BJ (cell line): ENCODE data around the gene CYTH3. TPM values are rescaled to one million over a fixed set of nuclear protein-coding genes. Genes with fewer than 3 reads are reported as not detected.
"Not testable (repeated sequence)": the region's sequence is repeated elsewhere in the genome, so short reads cannot be mapped to it uniquely, and the experiment has no call there.

Experiments used
- CTCF ChIA-PET: fragments of 350-600 bp; formaldehyde crosslinking; extraction: SDS; loops from one replicate; lab custom pipeline; 2021; ENCODE audit warnings: antibody characterized with exemption, inconsistent platforms; lab: Yijun Ruan, JAX
- POLR2A ChIA-PET: fragments of 300-600 bp; sonication (Branson Sonifier 250); formaldehyde crosslinking; extraction: SDS; loops from one replicate; lab custom pipeline; 2021; ENCODE audit warnings: antibody characterized with exemption; lab: Charles Lee
- DNase-seq: peaks from one replicate; pipeline ENCODE4 v3.0.0-alpha.2; 2011; ENCODE audit warnings: low read depth
- H3K27me3 ChIP-seq: 2 replicates; pipeline ENCODE4 v1.6.0; 2011; ENCODE audit warnings: low read length; ENCODE audit not compliant: control insufficient read depth, insufficient read depth
- H3K36me3 ChIP-seq: 2 replicates; pipeline ENCODE4 v1.5.1; 2011; ENCODE audit warnings: low read length; ENCODE audit not compliant: control insufficient read depth, insufficient read depth
- H3K4me3 ChIP-seq: 2 replicates; pipeline ENCODE4 v1.5.1; 2011; ENCODE audit warnings: low read depth, mild to moderate bottlenecking, control low read depth, low read length
- polyA plus RNA-seq: library from polyadenylated mRNA; depleted of rRNA; stranded (reverse); fragments of >200 nt; gene quantifications from 2 replicates; pipeline ENCODE4 v1.2.3, GENCODE V29; 2011
- TF ChIP-seq, protein P1 (sequence below): IDR thresholded peaks from 2 replicates; pipeline ENCODE4 v1.5.1; 2011; ENCODE audit warnings: low read depth, mild to moderate bottlenecking, control low read depth, inconsistent platforms, low read length, moderate library complexity; ENCODE audit not compliant: insufficient read depth

CYTH3 gene
- polyA plus RNA-seq, 1 experiment = 45.5 TPM

DNA sequence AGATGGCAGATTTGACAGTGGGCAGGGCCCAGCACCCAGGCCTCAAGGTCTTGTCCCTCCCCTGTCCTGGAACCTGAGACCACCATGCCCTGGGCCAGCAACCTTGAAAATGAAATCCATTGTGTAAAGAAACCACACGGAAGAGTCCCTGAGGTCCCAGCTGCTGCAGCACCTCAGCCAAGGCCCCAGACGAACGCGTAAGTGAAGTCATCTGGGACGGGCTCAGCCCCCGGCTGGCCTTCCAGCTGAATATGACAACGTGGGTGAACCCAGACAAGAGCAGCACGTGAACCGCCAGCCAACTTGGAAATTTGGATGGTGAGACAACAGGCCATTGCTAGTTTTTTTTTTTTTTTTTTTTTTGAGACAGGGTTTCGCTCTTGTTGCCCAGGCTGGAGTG, 70.3 kb downstream of the CYTH3 start:
- no peak for DNase-seq
- H3K4me3 ChIP-seq = no peak overlapping the region
- TF ChIP-seq, protein P1, sequence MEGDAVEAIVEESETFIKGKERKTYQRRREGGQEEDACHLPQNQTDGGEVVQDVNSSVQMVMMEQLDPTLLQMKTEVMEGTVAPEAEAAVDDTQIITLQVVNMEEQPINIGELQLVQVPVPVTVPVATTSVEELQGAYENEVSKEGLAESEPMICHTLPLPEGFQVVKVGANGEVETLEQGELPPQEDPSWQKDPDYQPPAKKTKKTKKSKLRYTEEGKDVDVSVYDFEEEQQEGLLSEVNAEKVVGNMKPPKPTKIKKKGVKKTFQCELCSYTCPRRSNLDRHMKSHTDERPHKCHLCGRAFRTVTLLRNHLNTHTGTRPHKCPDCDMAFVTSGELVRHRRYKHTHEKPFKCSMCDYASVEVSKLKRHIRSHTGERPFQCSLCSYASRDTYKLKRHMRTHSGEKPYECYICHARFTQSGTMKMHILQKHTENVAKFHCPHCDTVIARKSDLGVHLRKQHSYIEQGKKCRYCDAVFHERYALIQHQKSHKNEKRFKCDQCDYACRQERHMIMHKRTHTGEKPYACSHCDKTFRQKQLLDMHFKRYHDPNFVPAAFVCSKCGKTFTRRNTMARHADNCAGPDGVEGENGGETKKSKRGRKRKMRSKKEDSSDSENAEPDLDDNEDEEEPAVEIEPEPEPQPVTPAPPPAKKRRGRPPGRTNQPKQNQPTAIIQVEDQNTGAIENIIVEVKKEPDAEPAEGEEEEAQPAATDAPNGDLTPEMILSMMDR = no peak
- no peaks in the 10 kb centered on the region for H3K27me3 ChIP-seq
- H3K36me3 ChIP-seq = no peaks in the 10 kb centered on the region
- ChIA-PET CTCF (no interaction called here), POLR2A (no interaction called here)

DNA sequence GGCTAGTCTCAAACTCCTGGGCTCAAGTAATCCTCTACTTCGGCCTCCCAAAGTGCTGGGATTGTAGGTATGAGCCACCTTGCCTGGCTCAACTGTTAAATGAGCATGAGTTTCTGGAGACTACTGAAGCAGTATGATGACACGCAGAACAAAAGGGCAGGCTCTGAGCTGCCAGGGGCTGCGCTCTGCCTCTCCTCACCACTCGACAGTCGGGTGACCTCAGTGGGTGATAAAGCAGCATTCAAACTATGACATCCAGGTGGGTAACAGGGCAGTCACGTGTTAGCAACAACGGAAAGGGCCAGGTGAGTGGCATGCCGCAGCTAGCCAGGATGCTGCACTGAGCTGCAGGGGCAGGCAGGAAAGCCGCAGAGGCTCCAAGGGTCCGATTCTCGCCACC, 71.5 kb downstream of the CYTH3 start:
- POLR2A ChIA-PET = no interaction called here
- no peak overlapping the region for H3K4me3 ChIP-seq
- H3K27me3 ChIP-seq = no peaks in the 10 kb centered on the region
- no peak for DNase-seq
- no peaks in the 10 kb centered on the region for H3K36me3 ChIP-seq
- TF ChIP-seq, protein P1 = no peak
- CTCF ChIA-PET = no interaction called here

GRCh38 chr7:6198689-6199595, 73.5 kb downstream of the CYTH3 start:
- no peaks in the 10 kb centered on the region for H3K27me3 ChIP-seq
- no peaks in the 10 kb centered on the region; the same call in 1 of the 2 replicates for H3K36me3 ChIP-seq
- CTCF ChIA-PET = interaction anchor here (1.1 kb wide), 1 partner anchor 39 kb away, joined by 3 read pairs; no protein-coding TSS in a partner anchor
- H3K4me3 ChIP-seq = no peak overlapping the region
- TF ChIP-seq, protein P1 = no peak
- POLR2A ChIA-PET = interaction anchor here (0.6 kb wide), 1 partner anchor 12 kb away, joined by 6 read pairs; no protein-coding TSS in a partner anchor
- DNase-seq = no peak

DNA sequence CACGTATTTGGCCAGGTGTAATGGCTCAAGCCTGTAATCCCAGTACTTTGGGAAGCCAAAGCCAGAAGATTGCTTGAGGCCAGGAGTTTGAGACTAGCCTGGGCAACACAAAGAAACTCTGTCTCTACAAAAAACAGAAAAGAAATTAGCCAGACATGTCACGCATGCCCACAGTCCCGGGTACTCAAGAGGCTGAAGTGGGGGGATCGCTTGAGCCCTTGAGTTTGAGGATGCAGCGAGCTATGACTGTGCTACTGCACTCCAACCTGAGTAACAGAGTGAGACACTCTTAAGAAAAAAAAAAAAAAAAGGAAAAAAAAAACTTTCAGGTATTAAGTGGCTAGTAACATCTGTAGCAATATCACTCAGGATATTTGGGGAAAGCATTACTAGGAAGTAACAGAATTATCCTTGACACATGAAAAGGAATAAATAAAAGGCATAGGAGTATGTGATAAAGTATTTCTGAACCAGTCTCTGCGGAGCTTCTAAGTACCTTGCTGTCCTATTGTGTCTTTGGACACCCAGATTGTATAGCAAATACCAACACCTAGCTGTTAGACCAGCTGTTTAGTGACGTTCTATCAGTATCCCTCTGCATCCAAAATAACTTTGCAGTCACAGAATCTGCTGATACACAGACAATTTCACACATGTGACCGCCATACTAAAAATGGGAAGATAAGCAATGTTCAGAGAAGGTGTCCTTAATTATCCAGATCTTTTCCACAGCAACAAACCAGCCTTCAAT, 74.4 kb downstream of the CYTH3 start:
- TF ChIP-seq, protein P1 = no peak
- Histone ChIP-seq H3K27me3 (no peaks in the 10 kb centered on the region), H3K4me3 (no peak overlapping the region), H3K36me3 (no peaks in the 10 kb centered on the region; the same call in 1 of the 2 replicates)
- CTCF ChIA-PET = interaction anchor here (1.1 kb wide), 1 partner anchor 38 kb away, joined by 3 read pairs; no protein-coding TSS in a partner anchor
- no peak for DNase-seq
- POLR2A ChIA-PET = no interaction called here

GRCh38 chr7:6193709-6194108, 78.7 kb downstream of the CYTH3 start:
- POLR2A ChIA-PET = no interaction called here
- H3K4me3 ChIP-seq = no peak overlapping the region
- H3K36me3 ChIP-seq = peaks cover 3% of the 10 kb centered on the region; the same call in 1 of the 2 replicates
- no peak for DNase-seq
- H3K27me3 ChIP-seq = no peaks in the 10 kb centered on the region
- TF ChIP-seq, protein P1 = no peak
- CTCF ChIA-PET = no interaction called here

DNA sequence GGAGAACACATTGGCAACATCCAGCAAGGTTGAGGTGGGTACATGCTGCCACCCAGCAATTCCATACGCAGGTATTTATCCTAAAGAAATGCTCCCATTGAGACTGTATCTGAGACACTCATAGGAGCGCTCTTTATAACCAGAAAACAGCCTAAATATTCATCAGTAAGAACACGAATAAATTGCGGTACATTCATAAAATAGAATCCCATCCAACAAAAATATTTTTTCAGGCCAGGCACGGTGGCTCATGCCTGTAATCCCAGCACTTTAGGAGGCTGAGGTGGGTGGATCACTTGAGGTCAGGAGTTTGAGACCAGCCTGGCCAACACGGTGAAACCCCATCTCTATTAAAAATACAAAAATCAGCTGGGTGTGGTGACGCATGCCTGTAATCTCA, 81.9 kb downstream of the CYTH3 start:
- H3K4me3 ChIP-seq, H3K27me3 ChIP-seq, DNase-seq, CTCF ChIA-PET, POLR2A ChIA-PET: not testable (repeated sequence)
- peaks cover 13% of the 10 kb centered on the region for H3K36me3 ChIP-seq
